Heart left ventricle (tissue), 16 donors: ENCODE data around the gene AGMO. TPM values are rescaled to one million over a fixed set of nuclear protein-coding genes. Genes with fewer than 3 reads are reported as not detected.

Experiments
- ATAC-seq, 4 donors: fragments of 200-7000 bp; cut with Tn5 transposase; one replicate each; pipeline ENCODE4 v1.9.1; 2020 to 2022; ENCODE audit warnings: moderate library complexity in 4 of 4, mild to moderate bottlenecking in 3 of 4, moderate number of reproducible peaks in 1 of 4
- DNase-seq, 5 donors: peaks; one replicate each; pipeline ENCODE4 v3.0.0-alpha.2; 2020
- H3K27ac ChIP-seq, 12 donors: fragments of 200-600 bp; sonication (generic) in 4 of 12; one replicate each; pipeline versions ENCODE4 v1.5.0 to v1.8.0; 2016 to 2022; ENCODE audit warnings: mild to moderate bottlenecking in 2 of 12
- H3K27me3 ChIP-seq, 9 donors: fragments of 200-600 bp; sonication (generic) in 2 of 9; one replicate each; pipeline versions ENCODE4 v1.5.1 to v1.8.0; 2016 to 2022; ENCODE audit warnings: mild to moderate bottlenecking in 3 of 9
- H3K36me3 ChIP-seq, 9 donors: fragments of 200-600 bp; sonication (generic) in 2 of 9; one replicate each; pipeline versions ENCODE4 v1.5.0 to v1.8.0; 2018 to 2022; ENCODE audit warnings: mild to moderate bottlenecking in 2 of 9
- H3K4me1 ChIP-seq, 12 donors: fragments of 200-600 bp; sonication (generic) in 4 of 12; one replicate each; pipeline versions ENCODE4 v1.5.0 to v1.8.0; 2016 to 2022; ENCODE audit warnings: mild to moderate bottlenecking in 3 of 12
- H3K4me3 ChIP-seq, 12 donors: fragments of 200-600 bp; sonication (generic) in 4 of 12; one replicate each; pipeline versions ENCODE4 v1.5.0 to v1.8.0; 2017 to 2022; ENCODE audit warnings: mild to moderate bottlenecking in 9 of 12, moderate library complexity in 4 of 12
- H3K9me3 ChIP-seq, 12 donors: fragments of 200-600 bp; sonication (generic) in 4 of 12; one replicate each; pipeline versions ENCODE4 v1.5.0 to v1.8.0; 2016 to 2022; ENCODE audit warnings: mild to moderate bottlenecking in 1 of 12
- CTCF ChIP-seq, 12 donors: fragments of 200-600 bp; sonication (generic) in 4 of 12; IDR thresholded peaks; one replicate each; pipeline versions ENCODE4 v1.5.0 to v1.8.0; 2018 to 2022; ENCODE audit warnings: antibody characterized with exemption in 12 of 12, mild to moderate bottlenecking in 5 of 12
- POLR2A ChIP-seq, 2 donors: fragments of 450-650 bp; IDR thresholded peaks; one replicate each; pipeline ENCODE4 v1.6.1; 2017; ENCODE audit warnings: antibody characterized with exemption in 2 of 2, mild to moderate bottlenecking in 2 of 2, moderate library complexity in 2 of 2
- WGBS, 4 donors: extraction: QIAGEN DNeasy Blood & Tissue Kit in 2 of 4; methylation state at CpG; one replicate each; pipeline versions ENCODE4 v1.1.5 to v1.1.7; 2013 to 2018; 5-methylcytosine and 5-hydroxymethylcytosine counted together
- intact Hi-C, 10 donors: fragments of 100-400 bp; cut with DNase I; formaldehyde crosslinking; loops; one replicate each; pipeline versions ENCODE4 v1.11.1 to v1.14.2; 2022
- polyA plus RNA-seq, 2 donors: library from polyadenylated mRNA; stranded (reverse); fragments of 200-250 nt; gene quantifications; one replicate each; pipeline ENCODE4 v1.2.3, GENCODE V29; 2013
- total RNA-seq, 9 donors: library from RNA; depleted of rRNA in 2 of 9; stranded (reverse); fragments of >200 nt in 2 of 9; fragmentation: NEBNext Ultra II Directional in 3 of 9; extraction: Animal tissue kit (Norgen Biotek cat#: 25700) in 3 of 9; gene quantifications; one replicate each; pipeline versions ENCODE4 v1.1.0 to v1.2.4, GENCODE V29; 2016 to 2023
- donor health status: ischemic (EF 13 %, LVEDD 7.1; RV severe dilation, severe dysfunction).
- donor health status: healthy with polysubstance abuse.
- donor health status: DM: no; HTN: yes; CAD: no.
- donor health status: DM: no; HTN: no; CAD: no.
- donor health status: ischemic (EF 25% LVEDD 6.9; RV normal size, moderate dysfunction).
- donor health status: ischemic (EF 25% LVEDD 5.7; RV mildly dilated, moderate dysfunction).
- donor health status: healthy.
- donor health status: DM: yes; HTN: yes; CAD: no.
- donor health status: ischemic (EF 35%, LVEDD 5.7; RV mildly dilated, moderate dysfunction).
- donor health status: nonischemic (EF 11% LVEDD 7.7; RV severe dilation, severe dysfunction).
- donor health status: DM: yes; HTN: yes; CAD: no.
- donor health status: PGD.
- donor health status: ischemic (EF 29% LVEDD 5.4; RV normal size, mild dysfunction).
- donor health status: nonischemic (EF 23%, LVEDD 6.1; RV moderate dilation, normal function).

Gene AGMO
- total and polyA plus RNA-seq, 11 donors = 0.12 to 0.72 (median 0.40) TPM; not detected in 1

DNA sequence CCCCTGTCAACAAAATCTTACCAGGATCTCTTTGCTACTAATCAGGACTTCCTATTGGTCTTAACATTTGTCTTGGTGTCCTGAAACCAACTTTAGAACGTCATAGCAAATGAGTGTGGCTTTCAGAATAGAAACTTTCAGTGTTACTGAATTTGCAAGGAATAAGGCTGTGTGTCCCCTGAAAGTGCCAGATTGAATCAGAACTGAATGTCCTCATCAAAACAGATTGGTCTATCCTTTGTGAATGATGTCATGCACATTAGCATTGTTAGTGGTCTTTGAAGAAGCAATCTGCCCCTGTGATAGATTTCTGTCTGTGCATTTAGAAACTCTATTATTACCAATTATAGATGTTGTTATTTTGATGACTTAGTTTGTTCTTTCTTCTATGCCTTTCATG, 119.9 kb downstream of the AGMO start:
- Histone ChIP-seq H3K9me3 (no peaks in the 10 kb centered on the region), H3K4me1 (no peaks in the 10 kb centered on the region), H3K4me3 (no peak overlapping the region), H3K27me3 (no peaks in the 10 kb centered on the region), H3K36me3 (no peaks in the 10 kb centered on the region), H3K27ac (no peak overlapping the region)
- DNase-seq (no peak), ATAC-seq (no peak)
- intact Hi-C loops = no loop called here
- no peak for TF ChIP-seq POLR2A (IDR thresholded peaks at IDR 0.05)
- TF ChIP-seq CTCF (IDR thresholded peaks at IDR 0.05) = no peak
- WGBS, 4 donors = 63 to 81% (median 76%) methylated on average over 1 of the region's 1 CpG

GRCh38 chr7:15440482-15440881, 121.3 kb downstream of the AGMO start:
- ATAC-seq (no peak), DNase-seq (no peak)
- H3K4me3 ChIP-seq = no peak overlapping the region
- no peaks in the 10 kb centered on the region for H3K36me3 ChIP-seq
- intact Hi-C loops = no loop called here
- TF ChIP-seq CTCF (IDR thresholded peaks at IDR 0.05) (no peak), POLR2A (IDR thresholded peaks at IDR 0.05) (no peak)
- H3K27ac ChIP-seq = no peak overlapping the region
- H3K9me3 ChIP-seq = no peaks in the 10 kb centered on the region
- no peaks in the 10 kb centered on the region for H3K27me3 ChIP-seq
- WGBS, 4 donors = 94 to 98% (median 95%) methylated on average over 3 of the region's 3 CpGs
- no peaks in the 10 kb centered on the region for H3K4me1 ChIP-seq

DNA sequence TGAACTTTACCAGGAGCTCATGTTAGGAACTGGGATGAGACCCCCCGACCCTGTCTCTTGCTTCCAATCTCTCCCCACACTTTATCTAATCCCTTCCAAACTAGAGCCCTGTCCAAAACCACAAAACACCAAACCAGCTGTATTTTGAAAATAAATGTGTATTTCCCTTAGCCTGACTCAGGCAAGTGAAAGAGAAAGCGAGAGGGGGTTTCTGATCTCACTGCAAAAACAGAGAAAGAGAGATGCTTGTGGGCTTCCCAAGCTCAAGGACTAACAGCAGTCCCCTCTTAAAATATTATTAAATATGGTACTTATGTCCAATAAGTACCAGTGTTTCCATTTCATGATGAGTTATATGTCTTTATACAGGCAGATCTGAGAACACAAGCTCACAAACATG, 122.0 kb downstream of the AGMO start:
- DNase-seq = no peak
- WGBS, 4 donors = 70 to 82% (median 80%) methylated on average over 2 of the region's 2 CpGs
- no peaks in the 10 kb centered on the region for H3K36me3 ChIP-seq
- no peak overlapping the region for H3K27ac ChIP-seq
- no peak for ATAC-seq
- no peaks in the 10 kb centered on the region for H3K4me1 ChIP-seq
- intact Hi-C loops = no loop called here
- TF ChIP-seq POLR2A (IDR thresholded peaks at IDR 0.05) (no peak), CTCF (IDR thresholded peaks at IDR 0.05) (no peak)
- no peak overlapping the region for H3K4me3 ChIP-seq
- no peaks in the 10 kb centered on the region for H3K9me3 ChIP-seq
- no peaks in the 10 kb centered on the region for H3K27me3 ChIP-seq

DNA sequence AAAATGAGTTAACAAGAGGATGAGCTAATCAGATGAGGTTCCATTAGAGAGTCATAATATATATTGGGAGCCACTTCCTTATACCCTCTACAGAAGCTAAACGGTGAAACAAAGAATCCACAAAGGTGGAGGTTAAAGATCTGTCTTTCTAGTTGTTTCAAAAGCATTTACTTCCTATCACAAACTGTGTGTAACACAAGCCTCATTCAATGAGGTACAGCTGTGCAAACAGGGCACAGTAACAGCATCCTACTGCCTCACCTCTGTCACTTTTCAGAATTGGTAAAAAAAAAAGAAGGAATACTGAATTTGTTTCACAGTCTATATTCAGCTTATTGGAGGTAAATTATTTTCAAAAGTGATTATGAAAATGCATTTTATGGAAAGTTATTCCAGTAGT, 128.7 kb downstream of the AGMO start:
- no peaks in the 10 kb centered on the region for H3K4me1 ChIP-seq
- H3K4me3 ChIP-seq = no peak overlapping the region
- TF ChIP-seq CTCF (IDR thresholded peaks at IDR 0.05) (no peak), POLR2A (IDR thresholded peaks at IDR 0.05) (no peak)
- no peaks in the 10 kb centered on the region for H3K9me3 ChIP-seq
- ATAC-seq (no peak), DNase-seq (no peak)
- 36 to 62% (median 49%) methylated on average over 1 of the region's 1 CpG for WGBS, 4 donors
- H3K36me3 ChIP-seq = no peaks in the 10 kb centered on the region
- intact Hi-C loops = no loop called here
- H3K27me3 ChIP-seq = no peaks in the 10 kb centered on the region
- H3K27ac ChIP-seq = no peak overlapping the region
